A673 (cell line): ENCODE results near the gene TPPP.
"Not testable (repeated sequence)": the region's sequence is repeated elsewhere in the genome, so short reads cannot be mapped to it uniquely, and the experiment has no call there.

Experiments
- EZH2 ChIP-seq: fragments of 200-600 bp; sonication (generic); IDR thresholded peaks from 2 replicates; pipeline ENCODE4 v1.6.1; 2017; ENCODE audit warnings: borderline replicate concordance, low read depth, mild to moderate bottlenecking, mixed read lengths, antibody characterized with exemption, low read length; ENCODE audit not compliant: poor library complexity, severe bottlenecking
- TF ChIP-seq, protein P1 (sequence below): fragments of 300-800, 200-600 bp; sonication (generic); conservative IDR thresholded peaks from 2 replicates; pipeline ENCODE4 v1.5.1; 2017; ENCODE audit warnings: low read depth, mild to moderate bottlenecking, antibody characterized with exemption, low read length, moderate library complexity, mixed read lengths

DNA sequence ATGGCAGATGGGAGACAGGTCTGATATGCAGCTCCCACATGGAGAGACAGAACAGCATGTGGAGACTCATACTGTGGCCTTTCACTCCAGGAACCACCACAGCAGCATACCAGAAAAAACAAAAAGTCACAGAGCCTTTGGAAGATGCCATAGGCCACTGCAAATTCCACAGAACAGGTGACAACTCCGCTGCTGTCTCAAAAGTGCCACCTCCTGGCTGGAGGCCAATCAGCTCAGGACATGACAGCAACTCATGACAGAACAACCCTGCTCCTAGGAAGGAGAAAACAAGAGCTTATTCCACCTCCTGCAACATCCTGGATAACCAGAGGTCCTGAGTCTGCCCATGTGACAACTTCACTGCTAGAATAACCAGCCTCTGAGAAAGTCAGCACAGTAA is 41.0 kb upstream of the TPPP start:
- TF ChIP-seq, protein P1, sequence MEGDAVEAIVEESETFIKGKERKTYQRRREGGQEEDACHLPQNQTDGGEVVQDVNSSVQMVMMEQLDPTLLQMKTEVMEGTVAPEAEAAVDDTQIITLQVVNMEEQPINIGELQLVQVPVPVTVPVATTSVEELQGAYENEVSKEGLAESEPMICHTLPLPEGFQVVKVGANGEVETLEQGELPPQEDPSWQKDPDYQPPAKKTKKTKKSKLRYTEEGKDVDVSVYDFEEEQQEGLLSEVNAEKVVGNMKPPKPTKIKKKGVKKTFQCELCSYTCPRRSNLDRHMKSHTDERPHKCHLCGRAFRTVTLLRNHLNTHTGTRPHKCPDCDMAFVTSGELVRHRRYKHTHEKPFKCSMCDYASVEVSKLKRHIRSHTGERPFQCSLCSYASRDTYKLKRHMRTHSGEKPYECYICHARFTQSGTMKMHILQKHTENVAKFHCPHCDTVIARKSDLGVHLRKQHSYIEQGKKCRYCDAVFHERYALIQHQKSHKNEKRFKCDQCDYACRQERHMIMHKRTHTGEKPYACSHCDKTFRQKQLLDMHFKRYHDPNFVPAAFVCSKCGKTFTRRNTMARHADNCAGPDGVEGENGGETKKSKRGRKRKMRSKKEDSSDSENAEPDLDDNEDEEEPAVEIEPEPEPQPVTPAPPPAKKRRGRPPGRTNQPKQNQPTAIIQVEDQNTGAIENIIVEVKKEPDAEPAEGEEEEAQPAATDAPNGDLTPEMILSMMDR = not testable (repeated sequence)
- not testable (repeated sequence) for TF ChIP-seq EZH2
